WI38 (cell line): ENCODE results near the gene PSMB9.
"Not testable (repeated sequence)": the region's sequence is repeated elsewhere in the genome, so short reads cannot be mapped to it uniquely, and the experiment has no call there.

Source experiments
- H3K4me3 ChIP-seq: 2 replicates; pipeline ENCODE4 v1.5.1; 2011; ENCODE audit warnings: low read depth, mild to moderate bottlenecking, control low read depth, low read length
- TF ChIP-seq, protein P1 (sequence below): IDR thresholded peaks from 2 replicates; pipeline ENCODE4 v1.5.1; 2012; ENCODE audit warnings: low read depth, mild to moderate bottlenecking, control low read depth, low read length

PSMB9 gene

GRCh38 chr6:32862725-32863124, 8.7 kb downstream of the PSMB9 start:
- H3K4me3 ChIP-seq = no peak overlapping the region
- TF ChIP-seq, protein P1, sequence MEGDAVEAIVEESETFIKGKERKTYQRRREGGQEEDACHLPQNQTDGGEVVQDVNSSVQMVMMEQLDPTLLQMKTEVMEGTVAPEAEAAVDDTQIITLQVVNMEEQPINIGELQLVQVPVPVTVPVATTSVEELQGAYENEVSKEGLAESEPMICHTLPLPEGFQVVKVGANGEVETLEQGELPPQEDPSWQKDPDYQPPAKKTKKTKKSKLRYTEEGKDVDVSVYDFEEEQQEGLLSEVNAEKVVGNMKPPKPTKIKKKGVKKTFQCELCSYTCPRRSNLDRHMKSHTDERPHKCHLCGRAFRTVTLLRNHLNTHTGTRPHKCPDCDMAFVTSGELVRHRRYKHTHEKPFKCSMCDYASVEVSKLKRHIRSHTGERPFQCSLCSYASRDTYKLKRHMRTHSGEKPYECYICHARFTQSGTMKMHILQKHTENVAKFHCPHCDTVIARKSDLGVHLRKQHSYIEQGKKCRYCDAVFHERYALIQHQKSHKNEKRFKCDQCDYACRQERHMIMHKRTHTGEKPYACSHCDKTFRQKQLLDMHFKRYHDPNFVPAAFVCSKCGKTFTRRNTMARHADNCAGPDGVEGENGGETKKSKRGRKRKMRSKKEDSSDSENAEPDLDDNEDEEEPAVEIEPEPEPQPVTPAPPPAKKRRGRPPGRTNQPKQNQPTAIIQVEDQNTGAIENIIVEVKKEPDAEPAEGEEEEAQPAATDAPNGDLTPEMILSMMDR = no peak

- H3K4me3 ChIP-seq = no peak overlapping the region
- TF ChIP-seq, protein P1 = no peak
Measured at GRCh38 chr6:32865724-32866443, 11.9 kb downstream of the PSMB9 start.

DNA sequence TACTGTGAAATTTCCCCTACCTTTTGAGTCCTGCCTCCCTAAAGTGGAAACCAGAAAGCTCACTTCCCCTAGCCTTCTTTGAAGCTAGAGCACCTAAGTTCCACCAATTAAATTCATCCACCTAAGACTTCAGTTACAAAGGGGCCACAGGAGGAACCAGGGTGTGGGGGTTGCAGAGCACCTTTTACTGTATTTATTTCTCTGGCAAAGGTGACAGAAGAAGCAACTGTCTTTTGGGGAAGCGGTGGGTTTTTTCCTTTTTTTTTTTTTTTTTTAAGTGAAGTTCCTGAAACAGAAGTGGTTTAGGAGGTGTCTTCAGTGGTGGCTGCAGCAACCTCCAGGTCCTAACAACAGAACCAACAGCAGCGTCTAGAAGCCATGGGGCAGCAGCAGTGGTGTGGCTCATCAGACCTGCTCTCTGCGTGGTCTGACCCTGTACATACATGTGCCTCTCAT, 13.1 kb downstream of the PSMB9 start:
- H3K4me3 ChIP-seq = no peak overlapping the region
- TF ChIP-seq, protein P1 = no peak

DNA sequence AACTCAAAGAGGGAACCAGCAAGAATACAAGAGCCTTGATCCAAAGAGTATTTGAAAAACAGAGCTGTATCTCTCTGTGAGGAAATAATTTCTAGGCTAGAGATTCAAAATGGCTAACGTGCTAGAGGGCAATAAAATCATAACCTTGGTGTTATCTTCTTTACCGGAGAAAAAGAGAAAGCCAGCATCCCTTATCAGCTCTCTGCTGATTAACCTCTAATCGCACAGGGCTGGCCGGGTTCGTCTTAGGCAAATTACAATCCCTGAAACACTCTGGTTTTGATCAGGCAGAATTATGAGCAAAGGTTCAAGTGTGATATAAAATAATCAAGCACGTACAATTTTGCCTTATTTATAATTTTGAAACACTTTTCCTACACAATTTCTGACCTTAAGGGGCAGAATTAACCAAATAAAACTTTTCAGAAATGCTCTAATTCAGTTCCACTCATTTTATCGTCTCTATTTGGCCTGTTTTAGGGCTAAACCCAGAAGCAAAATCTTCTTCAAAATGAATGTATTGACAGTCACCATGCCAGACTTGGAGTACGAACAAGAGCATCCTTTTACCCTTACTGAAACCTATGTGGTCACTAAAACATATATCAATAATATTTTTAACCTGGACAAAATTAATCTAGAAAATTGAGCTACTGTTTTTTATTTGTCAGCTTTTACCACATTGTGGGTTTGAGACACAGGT, 13.7 kb downstream of the PSMB9 start:
- no peak overlapping the region for H3K4me3 ChIP-seq
- TF ChIP-seq, protein P1 = no peak

DNA sequence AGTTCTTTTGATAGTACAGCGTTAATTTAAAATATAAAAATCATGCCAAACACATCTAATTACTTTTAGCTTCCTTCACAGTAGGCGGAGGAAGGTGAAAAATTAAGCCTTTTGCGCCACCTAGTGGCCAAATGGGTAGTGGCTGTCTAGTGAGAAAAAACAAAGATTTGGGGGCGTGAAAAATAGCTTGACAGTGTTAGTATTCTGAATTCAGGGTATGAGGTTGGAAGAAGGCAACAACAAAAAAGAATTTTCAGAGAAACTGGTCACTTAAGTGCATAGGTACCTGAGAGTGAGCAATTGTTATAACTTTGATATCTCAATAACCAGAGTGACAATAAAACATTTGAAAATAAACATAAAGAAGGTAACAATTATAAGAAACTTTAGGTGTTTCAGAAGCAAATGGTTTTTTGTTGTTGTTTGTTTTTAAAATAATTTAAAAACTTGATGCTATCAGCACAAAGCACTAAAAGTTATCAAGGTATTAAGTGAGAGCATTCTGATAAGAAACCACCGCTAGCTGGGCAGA, 14.3 kb downstream of the PSMB9 start:
- no peak overlapping the region for H3K4me3 ChIP-seq
- TF ChIP-seq, protein P1 = peak; percentile 82

GRCh38 chr6:32873947-32874346, 20.0 kb downstream of the PSMB9 start:
- not testable (repeated sequence) for H3K4me3 ChIP-seq

DNA sequence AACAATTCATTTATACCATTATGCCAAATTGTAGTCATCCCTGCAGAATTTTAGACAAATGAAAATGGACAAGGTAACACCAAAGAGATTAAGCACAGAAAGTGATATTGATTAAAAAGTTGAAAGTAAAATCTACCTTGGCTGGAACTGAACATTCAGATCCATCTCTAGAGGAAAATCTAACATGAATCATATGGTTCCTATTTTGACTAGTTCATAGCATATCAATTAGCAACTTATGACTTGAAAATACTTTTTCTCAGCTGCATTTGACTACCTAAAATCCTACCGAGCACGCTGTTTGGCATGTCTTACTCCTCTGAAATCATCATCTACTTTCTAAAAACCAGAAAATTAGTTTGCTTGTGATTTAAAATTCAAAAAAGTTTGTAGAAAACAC, 22.6 kb downstream of the PSMB9 start:
- TF ChIP-seq, protein P1 = no peak

More for the DNA sequence above, 22.6 kb downstream of the PSMB9 start:
- H3K4me3 ChIP-seq = no peak overlapping the region
